Lung (tissue), 12 donors: ENCODE data around the gene RAPGEF2. TPM values are rescaled to one million over a fixed set of nuclear protein-coding genes. Genes with fewer than 3 reads are reported as not detected.

Experiments used
- ATAC-seq: fragments of 200-7000 bp; cut with Tn5 transposase; one replicate; pipeline ENCODE4 v1.9.1; 2020; ENCODE audit warnings: moderate number of reproducible peaks; ENCODE audit not compliant: insufficient read depth, low FRiP score
- DNase-seq, 3 donors: peaks; one replicate each; pipeline ENCODE4 v3.0.0-alpha.2; 2013 to 2017
- H3K27ac ChIP-seq, 2 donors: one replicate each; pipeline ENCODE4 v1.5.1; 2013; ENCODE audit warnings: mild to moderate bottlenecking in 2 of 2, moderate library complexity in 2 of 2, control low read depth in 1 of 2, inconsistent platforms in 1 of 2, low read depth in 1 of 2, low read length in 1 of 2
- H3K27me3 ChIP-seq, 3 donors: one replicate each; pipeline ENCODE4 v1.5.1; 2013; ENCODE audit warnings: low read length in 2 of 3; ENCODE audit not compliant: control insufficient read depth in 3 of 3, insufficient read depth in 3 of 3
- H3K36me3 ChIP-seq, 4 donors: one replicate each; pipeline ENCODE4 v1.5.1; 2013; ENCODE audit warnings: low read length in 4 of 4, mild to moderate bottlenecking in 1 of 4, moderate library complexity in 1 of 4; ENCODE audit not compliant: control insufficient read depth in 4 of 4, insufficient read depth in 4 of 4
- H3K4me1 ChIP-seq, 5 donors: one replicate each; pipeline ENCODE4 v1.5.1; 2013; ENCODE audit warnings: low read length in 5 of 5, mild to moderate bottlenecking in 2 of 5, moderate library complexity in 1 of 5; ENCODE audit not compliant: control insufficient read depth in 5 of 5, insufficient read depth in 5 of 5
- H3K4me3 ChIP-seq: one replicate; pipeline ENCODE4 v1.5.1; 2013; ENCODE audit warnings: mild to moderate bottlenecking, control low read depth, moderate library complexity
- H3K9ac ChIP-seq, 2 donors: one replicate each; pipeline ENCODE4 v1.5.1; 2013; ENCODE audit warnings: low read length in 2 of 2, control low read depth in 1 of 2; ENCODE audit not compliant: insufficient read depth in 1 of 2
- H3K9me3 ChIP-seq, 4 donors: one replicate each; pipeline ENCODE4 v1.5.1; 2013; ENCODE audit warnings: low read length in 3 of 4, mild to moderate bottlenecking in 1 of 4, moderate library complexity in 1 of 4; ENCODE audit not compliant: control insufficient read depth in 4 of 4, insufficient read depth in 3 of 4
- WGBS, 2 donors: extraction: QIAGEN DNeasy Blood & Tissue Kit; methylation state at CpG; one replicate each; pipeline ENCODE4 v1.1.7; 2013; 5-methylcytosine and 5-hydroxymethylcytosine counted together
- polyA plus RNA-seq, 2 donors: library from polyadenylated mRNA; stranded (reverse); fragments of 200-250 nt; gene quantifications; one replicate each; pipeline ENCODE4 v1.2.1, GENCODE V29; 2013
- total RNA-seq, 2 donors: library from RNA; depleted of rRNA in 1 of 2; stranded (reverse); fragments of >200 nt in 1 of 2; gene quantifications; one replicate each; pipeline ENCODE4 v1.2.1, GENCODE V29; 2014 to 2021
- TF ChIP-seq, protein P1 (sequence below): IDR thresholded peaks from 2 replicates; pipeline ENCODE4 v1.5.1; 2012; ENCODE audit warnings: mild to moderate bottlenecking; ENCODE audit errors: control extremely low read depth, extremely low read depth
- donor health status: control.
- donor health status: control.
- donor health status: Bipolar disorder and iron deficiency.
- donor health status: healthy.
- donor health status: DM: yes; HTN: yes; CAD: no.

RAPGEF2 gene
- total and polyA plus RNA-seq, 4 donors: 8.6 to 88.7 (median 32.2) TPM

DNA sequence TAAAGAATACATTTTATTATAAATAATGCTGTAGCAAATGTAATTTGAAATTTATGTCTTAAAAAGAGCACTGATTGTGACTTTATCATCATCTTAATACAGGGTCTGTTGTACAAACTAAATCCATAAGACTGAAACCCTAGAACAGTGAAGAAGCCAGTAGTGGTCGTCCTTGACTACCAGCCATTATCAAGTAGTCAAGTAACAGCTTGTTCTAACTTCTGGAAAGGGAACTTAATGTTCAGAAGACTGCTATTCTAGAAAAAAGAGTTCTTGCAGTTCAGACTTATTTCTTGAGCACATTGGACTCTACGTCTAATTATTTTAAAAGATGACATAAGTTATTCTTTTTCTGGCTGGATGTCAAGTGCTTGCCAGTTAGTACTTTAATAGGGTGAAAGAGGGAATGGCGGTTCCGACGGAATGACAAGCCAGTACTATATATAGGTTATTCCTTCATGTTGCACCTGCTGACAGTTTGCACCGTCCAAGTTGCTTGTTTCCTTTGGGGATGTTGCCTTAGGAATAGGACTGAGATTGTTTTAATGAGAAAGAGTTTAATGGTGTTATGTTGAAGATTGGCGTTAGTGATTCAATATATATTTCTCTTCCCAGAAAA lies 109.9 kb downstream of the RAPGEF2 start:
- Histone ChIP-seq H3K9ac (no peak overlapping the region), H3K36me3 (peaks cover 0 to 3% (median 0%) of the 10 kb centered on the region in 4 donors), H3K9me3 (no peaks in the 10 kb centered on the region), H3K27ac (peak overlapping the region in 1 of 2 donors; percentile 33), H3K4me3 (no peak overlapping the region), H3K4me1 (peaks cover 0 to 12% (median 0%) of the 10 kb centered on the region in 5 donors), H3K27me3 (no peaks in the 10 kb centered on the region)
- TF ChIP-seq, protein P1, sequence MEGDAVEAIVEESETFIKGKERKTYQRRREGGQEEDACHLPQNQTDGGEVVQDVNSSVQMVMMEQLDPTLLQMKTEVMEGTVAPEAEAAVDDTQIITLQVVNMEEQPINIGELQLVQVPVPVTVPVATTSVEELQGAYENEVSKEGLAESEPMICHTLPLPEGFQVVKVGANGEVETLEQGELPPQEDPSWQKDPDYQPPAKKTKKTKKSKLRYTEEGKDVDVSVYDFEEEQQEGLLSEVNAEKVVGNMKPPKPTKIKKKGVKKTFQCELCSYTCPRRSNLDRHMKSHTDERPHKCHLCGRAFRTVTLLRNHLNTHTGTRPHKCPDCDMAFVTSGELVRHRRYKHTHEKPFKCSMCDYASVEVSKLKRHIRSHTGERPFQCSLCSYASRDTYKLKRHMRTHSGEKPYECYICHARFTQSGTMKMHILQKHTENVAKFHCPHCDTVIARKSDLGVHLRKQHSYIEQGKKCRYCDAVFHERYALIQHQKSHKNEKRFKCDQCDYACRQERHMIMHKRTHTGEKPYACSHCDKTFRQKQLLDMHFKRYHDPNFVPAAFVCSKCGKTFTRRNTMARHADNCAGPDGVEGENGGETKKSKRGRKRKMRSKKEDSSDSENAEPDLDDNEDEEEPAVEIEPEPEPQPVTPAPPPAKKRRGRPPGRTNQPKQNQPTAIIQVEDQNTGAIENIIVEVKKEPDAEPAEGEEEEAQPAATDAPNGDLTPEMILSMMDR: no peak
- DNase-seq (no peak), ATAC-seq (no peak)
- 80 to 81% methylated on average over 7 of the region's 7 CpGs for WGBS, 2 donors

DNA sequence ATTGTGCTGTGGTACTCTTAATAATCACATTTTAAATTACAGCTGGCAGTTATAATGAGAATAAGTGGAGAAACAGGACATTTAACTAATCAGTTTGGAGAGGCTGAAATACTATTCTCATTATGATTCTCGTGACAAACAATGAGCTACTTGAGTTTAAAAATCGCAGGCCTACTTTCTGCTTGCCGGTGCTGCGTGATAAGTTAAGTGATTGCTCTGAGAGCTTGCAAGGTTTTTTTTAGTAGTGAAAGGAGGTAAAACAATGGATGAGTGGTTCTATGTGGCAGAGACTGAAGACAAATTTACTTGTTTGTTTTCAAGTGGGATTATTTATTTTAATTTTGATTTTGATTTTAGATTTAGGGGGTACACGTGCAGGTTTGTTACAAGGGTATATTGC lies 114.0 kb downstream of the RAPGEF2 start:
- peaks cover 0 to 18% (median 0%) of the 10 kb centered on the region in 5 donors for H3K4me1 ChIP-seq
- WGBS, 2 donors: 60 to 77% methylated on average over 5 of the region's 5 CpGs
- DNase-seq: no peak
- no peak overlapping the region for H3K9ac ChIP-seq
- H3K36me3 ChIP-seq: no peaks in the 10 kb centered on the region
- H3K27ac ChIP-seq: peak overlapping the region in 1 of 2 donors; percentile 23
- H3K9me3 ChIP-seq: no peaks in the 10 kb centered on the region
- no peak overlapping the region for H3K4me3 ChIP-seq
- no peaks in the 10 kb centered on the region for H3K27me3 ChIP-seq
- TF ChIP-seq, protein P1: no peak
- no peak for ATAC-seq

DNA sequence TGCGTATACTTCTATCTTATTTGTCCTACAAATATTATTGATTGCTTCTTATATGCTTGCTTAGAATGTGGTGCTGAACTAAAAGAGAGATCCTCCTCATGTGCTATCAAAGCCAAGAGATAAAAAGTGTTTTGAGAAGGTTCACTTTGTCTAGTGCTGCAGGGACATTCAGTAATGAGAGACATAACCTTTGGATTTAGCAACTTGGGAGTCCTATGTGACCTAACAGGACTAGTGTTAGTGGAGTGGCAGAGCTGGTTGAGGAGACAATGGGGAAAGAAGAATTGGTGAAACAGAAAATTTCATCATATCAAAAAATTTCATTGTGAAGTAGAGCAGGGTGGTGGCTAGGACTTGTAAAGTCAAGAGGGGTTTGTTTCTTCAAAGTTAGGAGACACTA lies 117.0 kb downstream of the RAPGEF2 start:
- WGBS, 2 donors: 99 to 100% methylated on average over 1 of the region's 1 CpG
- no peaks in the 10 kb centered on the region for H3K9me3 ChIP-seq
- peaks cover 0 to 22% (median 0%) of the 10 kb centered on the region in 5 donors for H3K4me1 ChIP-seq
- H3K27me3 ChIP-seq: no peaks in the 10 kb centered on the region
- TF ChIP-seq, protein P1: no peak
- H3K36me3 ChIP-seq: no peaks in the 10 kb centered on the region
- no peak overlapping the region for H3K27ac ChIP-seq
- no peak for ATAC-seq
- DNase-seq: no peak
- H3K9ac ChIP-seq: no peak overlapping the region
- no peak overlapping the region for H3K4me3 ChIP-seq

DNA sequence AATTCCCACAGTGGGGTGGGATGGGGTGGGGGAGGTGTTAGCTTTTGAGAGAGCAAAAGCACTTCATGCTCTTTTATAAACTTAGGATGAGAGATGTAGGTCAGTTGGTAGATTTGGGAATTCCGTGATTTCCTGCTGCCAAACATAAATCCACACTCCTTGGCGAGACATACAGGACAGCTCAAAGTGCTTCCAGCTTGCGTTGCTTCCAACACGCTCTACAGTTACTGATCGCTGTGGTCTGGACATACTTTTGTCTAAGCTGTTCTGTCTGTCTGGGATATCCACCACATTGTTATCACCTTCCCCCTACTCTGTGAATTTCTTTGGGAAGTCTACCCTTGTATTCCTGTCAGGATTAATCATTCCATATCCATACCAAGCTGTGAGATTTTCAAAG lies 117.5 kb downstream of the RAPGEF2 start:
- TF ChIP-seq, protein P1: no peak
- Histone ChIP-seq H3K27me3 (no peaks in the 10 kb centered on the region), H3K9me3 (no peaks in the 10 kb centered on the region), H3K27ac (no peak overlapping the region), H3K4me3 (no peak overlapping the region), H3K9ac (no peak overlapping the region), H3K36me3 (no peaks in the 10 kb centered on the region), H3K4me1 (peaks cover 0 to 22% (median 0%) of the 10 kb centered on the region in 5 donors)
- WGBS, 2 donors: 75 to 93% methylated on average over 5 of the region's 5 CpGs
- no peak for DNase-seq
- no peak for ATAC-seq
